Stimulated activated CD4-positive, alpha-beta T cell treated with anti-CD3 and anti-CD28 coated beads, TNF-alpha, amount 100 ng/mL, for 4 hours (primary cell): ENCODE measurements around the gene AHCY.
A peak's percentile ranks its signal among the peaks of the same experiment; 100 is the strongest.
"Not testable (repeated sequence)": the region's sequence is repeated elsewhere in the genome, so short reads cannot be mapped to it uniquely, and the experiment has no call there.

Experiments used
- DNase-seq, 3 experiments: peaks; one replicate each; pipeline ENCODE4 v3.0.0-alpha.2; 2020; ENCODE audit warnings: low read depth in 3 of 3

Gene AHCY

GRCh38 chr20:34302723-34303533 is at the start of gene AHCY:
Gene AHCY (minus strand): TSS chr20:34303355. CDS start chr20:34303270, 85 bp downstream.
- DNase-seq: peak; percentile 85 to 92 (median 88)

- DNase-seq: no peak
These were observed 46.9 kb upstream of the AHCY start for GRCh38 chr20:34350095-34350494.

GRCh38 chr20:34347571-34347970 is 44.4 kb upstream of the AHCY start:
- DNase-seq: no peak

DNA sequence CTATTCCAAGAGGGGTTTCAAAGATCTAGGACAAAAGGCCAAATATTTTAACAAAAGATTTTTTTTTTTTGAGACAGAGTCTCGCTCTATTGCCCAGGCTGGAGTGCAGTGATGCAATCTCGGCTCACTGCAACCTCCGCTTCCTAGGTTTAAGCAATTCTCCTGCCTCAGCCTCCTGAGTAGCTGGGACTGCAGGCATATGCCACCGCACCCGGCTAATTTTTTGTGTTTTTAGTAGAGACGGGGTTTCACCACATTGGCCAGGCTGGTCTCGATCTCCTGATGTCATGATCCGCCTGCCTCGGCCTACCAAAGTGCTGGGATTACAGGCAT is 43.3 kb upstream of the AHCY start:
- DNase-seq: not testable (repeated sequence)

DNA sequence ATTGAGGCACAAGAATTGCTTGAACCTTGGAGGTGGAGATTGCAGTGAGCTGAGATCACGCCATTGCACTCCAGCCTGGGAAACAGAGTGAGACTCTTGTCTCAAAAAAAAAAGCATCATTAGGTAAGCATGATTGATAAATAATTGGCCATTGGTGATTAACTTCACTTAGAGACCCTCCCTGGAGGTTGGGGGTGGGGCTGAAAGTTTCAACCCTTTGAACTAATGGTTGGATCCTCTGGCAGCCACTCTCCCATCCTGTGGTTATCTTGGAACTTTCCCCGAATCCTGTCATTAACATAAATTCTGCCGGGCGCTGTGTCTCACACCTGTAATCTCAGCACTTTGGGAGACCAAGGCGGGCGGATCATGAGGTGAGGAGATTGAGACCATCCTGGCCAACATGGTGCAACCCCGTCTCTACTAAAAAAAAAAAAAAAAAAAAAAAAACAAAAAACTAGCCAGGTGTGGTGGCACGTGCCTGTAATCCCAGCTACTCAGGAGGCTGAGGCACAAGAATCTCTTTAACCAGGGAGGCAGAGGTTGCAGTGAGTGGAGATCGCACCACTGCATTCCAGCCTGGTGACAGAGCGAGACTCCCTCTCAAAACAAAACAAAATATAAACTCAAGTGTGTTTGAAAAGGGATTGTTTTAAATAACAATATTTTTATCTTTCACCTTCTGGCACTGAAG is 42.8 kb upstream of the AHCY start:
- DNase-seq: not testable (repeated sequence)

DNA sequence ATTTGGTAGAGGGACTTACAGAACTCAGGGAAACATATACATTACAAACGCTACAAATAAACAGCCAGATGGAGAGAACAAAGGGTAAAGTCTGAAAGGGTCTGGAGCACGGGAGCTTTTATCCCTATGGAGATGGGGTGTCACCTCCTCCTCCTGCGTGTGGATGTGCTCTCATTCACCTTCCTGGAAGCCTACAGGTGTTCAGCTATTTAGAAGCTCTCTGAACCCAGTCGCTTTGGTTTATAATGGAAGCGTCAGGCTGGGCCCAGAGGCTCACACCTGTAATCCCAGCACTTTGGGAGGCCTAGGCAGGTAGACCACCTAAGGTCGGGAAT is 42.2 kb upstream of the AHCY start:
- DNase-seq: no peak

DNA sequence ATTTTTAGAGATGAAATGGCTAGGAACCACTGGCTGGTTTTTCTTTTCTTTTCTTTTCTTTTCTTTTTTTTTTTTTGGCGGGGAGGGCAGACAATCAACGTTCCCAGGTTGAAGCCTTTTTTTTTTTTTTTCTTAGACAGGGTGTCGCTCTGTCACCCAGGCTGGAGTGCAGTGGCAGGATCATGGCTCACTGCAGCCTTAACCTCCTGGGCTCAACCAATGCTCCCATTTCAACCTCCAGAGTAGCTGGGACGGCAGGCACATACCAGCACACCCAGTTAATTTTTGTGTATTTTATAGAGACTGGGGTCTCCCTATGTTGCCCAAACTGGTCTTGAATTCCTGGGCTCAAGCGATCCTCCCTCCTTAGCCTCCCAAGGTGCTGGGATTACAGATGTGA is 41.1 kb upstream of the AHCY start:
- no peak for DNase-seq

DNA sequence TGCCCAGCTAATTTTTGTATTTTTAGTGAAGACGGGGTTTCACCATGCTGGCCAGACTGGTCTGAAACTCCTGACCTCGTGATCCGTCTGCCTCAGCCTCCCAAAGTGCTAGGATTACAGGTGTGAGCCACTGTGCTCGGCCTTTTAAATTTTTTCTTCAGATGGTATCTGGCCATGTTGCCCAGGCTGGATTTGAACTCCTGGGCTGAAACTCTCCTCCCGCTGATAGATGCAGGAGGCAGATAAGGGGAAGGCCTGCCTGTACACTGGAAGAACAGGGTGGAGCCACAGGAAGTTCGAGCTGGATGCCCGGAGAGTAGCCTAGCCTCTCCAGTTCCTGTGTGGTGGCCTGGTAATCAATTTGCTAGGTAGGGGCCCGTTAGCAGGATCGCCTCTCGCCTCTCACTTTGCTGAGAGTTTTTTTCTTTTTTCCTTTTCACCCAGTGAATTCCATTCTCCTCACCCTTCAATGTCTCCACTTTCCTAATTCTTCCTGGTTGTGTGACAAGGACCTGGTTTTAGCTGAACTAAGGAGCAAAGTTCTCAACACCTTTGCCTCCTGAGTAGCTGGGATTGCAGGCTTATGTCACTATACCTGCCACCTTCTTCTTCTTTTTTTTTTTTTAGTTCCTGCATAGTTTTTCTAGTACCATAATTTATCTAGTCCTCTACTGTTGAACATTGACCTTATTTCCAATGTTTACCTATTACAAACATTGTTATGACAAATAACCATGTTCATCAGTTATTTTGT is 40.5 kb upstream of the AHCY start:
- DNase-seq: no peak

GRCh38 chr20:34341199-34341598 is 38.0 kb upstream of the AHCY start:
- DNase-seq: not testable (repeated sequence)

DNA sequence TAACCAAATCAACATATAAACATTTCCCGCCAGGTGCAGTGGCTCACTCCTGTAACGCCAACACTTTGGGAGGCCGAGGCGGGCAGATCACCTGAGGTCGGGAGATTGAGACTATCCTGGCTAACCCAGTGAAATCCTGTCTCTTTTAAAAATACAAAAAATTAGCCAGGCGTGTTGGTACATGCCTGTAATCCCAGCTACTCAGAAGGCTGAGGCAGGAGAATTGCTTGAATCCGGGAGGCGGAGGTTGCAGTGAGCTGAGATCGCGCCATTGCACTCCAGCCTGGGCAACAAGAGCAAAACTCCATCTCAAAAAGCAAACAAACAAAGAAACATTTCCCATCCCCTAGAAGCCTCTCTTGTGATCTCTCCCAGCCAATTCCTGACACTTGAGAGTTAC is 37.6 kb upstream of the AHCY start:
- not testable (repeated sequence) for DNase-seq

DNA sequence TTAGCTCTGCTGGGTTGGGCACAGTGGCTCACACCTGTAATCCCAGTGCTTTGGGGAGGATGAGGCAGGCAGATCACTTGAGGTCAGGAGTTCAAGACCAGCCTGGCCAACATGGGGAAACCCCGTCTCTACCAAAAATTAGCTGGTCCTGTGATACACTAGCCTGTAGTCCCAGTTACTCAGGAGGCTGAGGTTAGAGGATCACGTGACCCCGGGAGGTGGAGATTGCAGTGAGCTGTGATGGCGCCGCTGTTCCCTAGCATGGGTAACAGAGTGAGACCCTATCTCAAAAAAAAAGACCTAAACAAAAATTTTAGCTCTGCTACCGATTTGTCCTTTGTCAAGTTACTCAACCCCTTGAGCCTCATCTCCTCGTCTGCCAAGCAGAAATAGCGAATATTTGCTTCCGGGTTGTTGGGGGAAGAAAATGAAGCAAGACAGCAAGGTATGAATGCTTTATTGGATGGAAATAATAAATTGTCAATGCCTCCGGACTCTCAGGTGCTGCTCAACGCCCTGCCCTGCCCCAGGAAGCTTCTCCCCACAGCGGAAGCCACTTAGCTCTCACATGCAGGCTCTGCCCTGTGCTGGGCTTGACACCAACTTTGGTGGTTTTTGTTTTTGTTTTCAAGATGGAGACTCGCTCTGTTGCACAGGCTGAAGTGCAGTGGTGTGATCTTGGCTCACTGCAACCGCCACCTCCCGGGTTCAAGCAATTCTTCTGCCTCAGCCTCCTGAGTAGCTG is 35.0 kb upstream of the AHCY start:
- no peak for DNase-seq

DNA sequence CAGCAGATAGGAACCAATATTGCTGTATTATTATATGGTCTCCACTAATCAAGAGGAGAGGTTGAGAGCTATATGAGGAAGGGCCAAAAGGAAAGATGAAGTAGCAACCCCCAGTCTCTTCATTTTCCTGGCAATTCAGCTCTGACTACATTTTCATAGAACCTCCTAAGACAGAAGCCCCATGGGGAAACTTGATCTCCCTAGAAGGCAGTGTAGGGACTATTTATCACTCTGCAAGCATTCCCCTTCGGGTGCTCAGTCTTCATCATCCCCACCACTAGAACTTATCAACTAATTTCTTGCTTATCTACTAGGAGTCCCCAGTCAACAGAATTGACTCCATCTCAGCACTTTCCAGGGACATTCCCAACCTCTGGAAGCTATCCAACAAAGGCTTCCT is 34.4 kb upstream of the AHCY start:
- no peak for DNase-seq

GRCh38 chr20:34334654-34335407 is 31.7 kb upstream of the AHCY start:
- no peak for DNase-seq

DNA sequence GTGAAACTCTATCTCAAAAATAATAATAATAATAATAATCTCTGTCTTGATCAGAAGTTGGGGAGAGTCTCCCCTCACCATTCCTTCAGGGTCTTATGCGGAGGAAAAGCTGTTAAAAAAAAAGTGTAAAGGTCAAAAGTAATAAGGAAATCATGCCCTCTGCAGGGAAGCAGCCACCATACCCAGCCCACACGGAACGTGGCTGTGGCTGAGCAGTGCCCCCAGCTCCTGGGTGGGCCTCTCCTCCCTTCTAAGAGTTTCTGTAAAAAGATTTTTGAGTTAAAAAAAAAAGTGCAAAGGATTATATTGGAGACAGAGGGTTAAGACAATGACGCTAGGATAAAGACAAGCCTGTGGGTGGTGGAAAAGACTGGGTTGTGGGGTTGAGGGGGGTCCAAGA is 30.6 kb upstream of the AHCY start:
- DNase-seq: no peak

- DNase-seq: no peak
These were observed 29.2 kb upstream of the AHCY start for GRCh38 chr20:34332262-34332920.

DNA sequence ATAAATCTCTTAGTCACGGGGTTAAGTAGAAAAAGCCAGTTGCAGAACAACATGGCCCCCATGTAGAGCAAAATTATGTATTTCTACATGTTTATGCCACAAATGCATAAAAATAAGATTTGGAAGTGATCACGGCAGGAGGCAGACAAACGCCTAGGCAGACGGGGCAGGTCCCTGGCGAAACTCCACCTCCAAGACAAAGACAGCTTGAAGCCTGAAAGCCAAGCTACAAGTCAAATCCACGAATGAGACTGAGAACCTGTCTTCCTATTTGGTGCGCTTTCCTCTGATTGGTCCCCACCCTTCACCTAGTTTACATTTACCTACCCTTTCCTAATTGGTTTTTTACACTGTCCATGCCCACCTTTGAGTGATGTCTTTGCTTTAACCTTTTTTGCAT is 28.7 kb upstream of the AHCY start:
- no peak for DNase-seq

- DNase-seq: not testable (repeated sequence)
These were observed 27.8 kb upstream of the AHCY start for GRCh38 chr20:34330861-34331544.

DNA sequence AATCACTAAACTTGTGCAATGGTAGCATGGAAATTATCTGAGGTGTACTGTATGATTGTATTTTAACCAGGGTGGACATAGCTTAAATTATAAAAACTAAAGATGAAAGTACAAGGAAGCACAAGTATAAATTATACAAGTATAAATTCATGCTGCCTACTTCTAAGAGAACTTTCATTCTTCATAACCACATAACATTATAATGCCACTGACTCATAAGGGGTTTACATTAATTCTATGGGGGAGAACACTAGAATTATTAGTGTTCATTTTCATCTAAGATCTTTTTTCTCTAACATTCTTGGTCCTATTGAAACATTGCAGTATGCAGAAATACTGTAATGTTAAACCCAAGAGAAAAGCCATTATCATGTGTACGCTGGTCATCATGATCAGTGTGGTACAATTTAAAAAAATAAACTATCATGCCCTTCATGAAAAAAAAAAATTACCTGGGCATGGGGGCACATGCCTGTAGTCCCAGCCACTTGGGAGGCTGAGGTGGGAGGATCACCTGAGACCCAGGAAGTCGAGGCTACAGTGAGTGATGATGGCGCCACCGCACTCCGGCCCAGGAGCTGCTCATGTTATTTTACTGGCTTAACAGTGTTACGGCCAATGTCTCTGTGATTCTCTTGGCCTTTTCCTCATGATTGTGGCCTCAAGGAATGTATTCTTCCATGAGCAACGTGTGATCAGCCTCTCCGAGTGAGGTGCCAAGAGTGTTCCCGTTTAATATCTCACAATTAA is 25.9 kb upstream of the AHCY start:
- DNase-seq: no peak

DNA sequence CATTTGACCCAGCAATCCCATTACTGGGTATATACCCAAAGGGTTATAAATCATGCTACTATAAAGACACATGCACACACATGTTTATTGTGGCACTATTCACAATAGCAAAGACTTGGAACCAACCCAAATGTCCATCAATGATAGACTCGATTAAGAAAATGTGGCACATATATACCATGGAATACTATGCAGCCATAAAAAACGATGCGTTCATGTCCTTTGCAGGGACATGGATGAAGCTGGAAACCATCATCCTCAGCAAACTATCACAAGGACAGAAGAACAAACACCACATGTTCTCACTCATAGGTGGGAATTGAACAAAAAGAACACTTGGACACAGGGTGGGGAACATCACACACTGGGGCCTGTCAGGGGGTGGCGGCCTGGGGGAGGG is 25.1 kb upstream of the AHCY start:
- not testable (repeated sequence) for DNase-seq
